ENCODE results near the gene TKFC.
A peak's percentile ranks its signal among the peaks of the same experiment; 100 is the strongest.

The TKFC gene

GRCh38 chr11:61315260-61315659 is 17.8 kb upstream of the TKFC start:
- DNase-seq (ENCODE audit: low read depth in 2 of 2): no peak

GRCh38 chr11:61325649-61326414 is 7.2 kb upstream of the TKFC start:
- no peak for DNase-seq (ENCODE audit: low read depth in 2 of 2)

GRCh38 chr11:61327669-61328071 is 5.4 kb upstream of the TKFC start:
- DNase-seq (ENCODE audit: low read depth in 2 of 2): no peak

- DNase-seq (ENCODE audit: low read depth in 2 of 2): no peak
These were observed 4.7 kb upstream of the TKFC start for GRCh38 chr11:61328351-61328750.

GRCh38 chr11:61329871-61330270 is 3.2 kb upstream of the TKFC start:
- no peak for DNase-seq (ENCODE audit: low read depth in 2 of 2)

- DNase-seq (ENCODE audit: low read depth in 2 of 2): no peak
These were observed 1.4 kb upstream of the TKFC start for GRCh38 chr11:61331651-61332050.

- no peak for DNase-seq (ENCODE audit: low read depth in 2 of 2)
These were observed 689 bp upstream of the TKFC start for GRCh38 chr11:61332281-61332796.

GRCh38 chr11:61333550-61334433 is 764 bp downstream of the TKFC start:
- peak in 1 of 2 donors; percentile 19 for DNase-seq (ENCODE audit: low read depth in 2 of 2)

GRCh38 chr11:61334434-61335354 is 1.7 kb downstream of the TKFC start:
- no peak for DNase-seq (ENCODE audit: low read depth in 2 of 2)

GRCh38 chr11:61335355-61335710 is 2.3 kb downstream of the TKFC start:
- DNase-seq (ENCODE audit: low read depth in 2 of 2): no peak

GRCh38 chr11:61336171-61336935 is 3.3 kb downstream of the TKFC start:
- peak; percentile 76 to 77 for DNase-seq (ENCODE audit: low read depth in 2 of 2)

GRCh38 chr11:61337706-61338470 is 4.9 kb downstream of the TKFC start:
- no peak for DNase-seq (ENCODE audit: low read depth in 2 of 2)

- DNase-seq (ENCODE audit: low read depth in 2 of 2): no peak
These were observed 5.9 kb downstream of the TKFC start for GRCh38 chr11:61338783-61339489.

GRCh38 chr11:61339490-61339878 is 6.5 kb downstream of the TKFC start:
- no peak for DNase-seq (ENCODE audit: low read depth in 2 of 2)

- no peak for DNase-seq (ENCODE audit: low read depth in 2 of 2)
These were observed 8.0 kb downstream of the TKFC start for GRCh38 chr11:61340979-61341378.

- DNase-seq (ENCODE audit: low read depth in 2 of 2): no peak
These were observed 8.7 kb downstream of the TKFC start for GRCh38 chr11:61341706-61342105.

GRCh38 chr11:61342207-61342803 is 9.3 kb downstream of the TKFC start:
- DNase-seq (ENCODE audit: low read depth in 2 of 2): no peak

- no peak for DNase-seq (ENCODE audit: low read depth in 2 of 2)
These were observed 11.0 kb downstream of the TKFC start for GRCh38 chr11:61343792-61344745.
